ENCODE results near the gene BOLA1. TPM values are rescaled to one million over a fixed set of nuclear protein-coding genes. Genes with fewer than 3 reads are reported as not detected.

Gene BOLA1
- total RNA-seq, 1 experiment from 2014 or later, result 20.4 TPM

- ChIA-PET RAD21 (ENCODE audit: low non-redundant PET in 1 of 2, low total read pairs in 2 of 2, uncharacterized antibody in 2 of 2, unreplicated experiment in 2 of 2) (no interaction called here), POLR2A (interaction anchor here (1.4 to 4.2 kb wide), 3 partner anchors 12 to 70 kb away, joined by 4 to 23 read pairs (median 11); partner anchors contain the start of gene OTUD7B), CTCF (interaction anchor here (1.1 to 1.4 kb wide), 2 partner anchors 22 to 53 kb away, joined by 4 read pairs; a partner anchor contains a TSS)
- BruUV-seq (replicated peaks), result no TSS peak
- H4K20me1 ChIP-seq (ENCODE audit: insufficient read depth), result no peaks in the 10 kb centered on the region
- peaks cover 39 to 66% of the 10 kb centered on the region in 2 experiments for H3K4me1 ChIP-seq (ENCODE audit: control insufficient read depth in 1 of 2, insufficient read depth in 2 of 2, low read length in 2 of 2)
- H3K27me3 ChIP-seq (ENCODE audit: insufficient read depth, low read length), result no peaks in the 10 kb centered on the region
- H3K36me3 ChIP-seq (ENCODE audit: control insufficient read depth in 1 of 2, insufficient read depth in 2 of 2, low read length in 2 of 2), result peaks cover 4 to 5% of the 10 kb centered on the region in 2 experiments; a peak in 2 of 4 replicates
- ATAC-seq (no peak), DNase-seq (ENCODE audit: low read depth, low spot score) (no peak)
- H3K9me2 ChIP-seq (ENCODE audit: insufficient read depth), result no peaks in the 10 kb centered on the region
- H3K4me3 ChIP-seq (replicated peaks in 1 of 2; ENCODE audit: low read depth in 1 of 2, low read length in 2 of 2), result no peak overlapping the region
- H3K79me2 ChIP-seq (ENCODE audit: insufficient read depth, low read length), result no peaks in the 10 kb centered on the region
- intact Hi-C loops (cut with micrococcal nuclease), result no loop called here
- H3K4me2 ChIP-seq (ENCODE audit: low read length), result peak overlapping the region; percentile 90
- H3K27ac ChIP-seq (ENCODE audit: low read depth, low read length), result peak overlapping the region; percentile 89
- no peak overlapping the region for H2AFZ ChIP-seq (ENCODE audit: low read depth, low read length, poor library complexity, severe bottlenecking)
- no peaks in the 10 kb centered on the region for H3K9me3 ChIP-seq (ENCODE audit: control insufficient read depth in 1 of 2, insufficient read depth in 1 of 2, low read depth in 1 of 2, low read length in 2 of 2)
- no peak for TF ChIP-seq REST (IDR thresholded peaks at IDR 0.05; ENCODE audit: low read depth)
- TF ChIP-seq SIN3A (IDR thresholded peaks at IDR 0.05; ENCODE audit: low read depth), result no peak
- no peak for TF ChIP-seq POLR2A (IDR thresholded peaks at IDR 0.05; ENCODE audit: borderline replicate concordance, extremely low read depth, insufficient read depth, insufficient read length)
- no peak for TF ChIP-seq ELF1 (IDR thresholded peaks at IDR 0.05; ENCODE audit: borderline replicate concordance, low read depth)
- no peak for TF ChIP-seq EZH2 (IDR thresholded peaks at IDR 0.05)
- TF ChIP-seq POLR2AphosphoS5 (IDR thresholded peaks at IDR 0.05; ENCODE audit: low read depth, low read length), result no peak
- TF ChIP-seq RAD21 (IDR thresholded peaks at IDR 0.05; ENCODE audit: low read depth), result no peak
- no peak for TF ChIP-seq ZNF274 (IDR thresholded peaks at IDR 0.05; ENCODE audit: low read depth, low read length)
- no peak for TF ChIP-seq ATF3 (IDR thresholded peaks at IDR 0.05)
- no peak for TF ChIP-seq EGR1 (IDR thresholded peaks at IDR 0.05; ENCODE audit: low read depth)
- no peak for TF ChIP-seq FOSL1 (IDR thresholded peaks at IDR 0.05; ENCODE audit: low read depth)
- TF ChIP-seq CBX3 (IDR thresholded peaks at IDR 0.05; ENCODE audit: low read depth), result no peak
- TF ChIP-seq, protein P1, sequence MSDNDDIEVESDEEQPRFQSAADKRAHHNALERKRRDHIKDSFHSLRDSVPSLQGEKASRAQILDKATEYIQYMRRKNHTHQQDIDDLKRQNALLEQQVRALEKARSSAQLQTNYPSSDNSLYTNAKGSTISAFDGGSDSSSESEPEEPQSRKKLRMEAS (IDR thresholded peaks at IDR 0.05), result no peak
- TF ChIP-seq SP1 (IDR thresholded peaks at IDR 0.05; ENCODE audit: low read depth), result no peak
- TF ChIP-seq EZH2phosphoT487 (IDR thresholded peaks at IDR 0.05; ENCODE audit: borderline replicate concordance), result no peak
- TF ChIP-seq JUND (IDR thresholded peaks at IDR 0.05), result no peak
- TF ChIP-seq, protein P2, sequence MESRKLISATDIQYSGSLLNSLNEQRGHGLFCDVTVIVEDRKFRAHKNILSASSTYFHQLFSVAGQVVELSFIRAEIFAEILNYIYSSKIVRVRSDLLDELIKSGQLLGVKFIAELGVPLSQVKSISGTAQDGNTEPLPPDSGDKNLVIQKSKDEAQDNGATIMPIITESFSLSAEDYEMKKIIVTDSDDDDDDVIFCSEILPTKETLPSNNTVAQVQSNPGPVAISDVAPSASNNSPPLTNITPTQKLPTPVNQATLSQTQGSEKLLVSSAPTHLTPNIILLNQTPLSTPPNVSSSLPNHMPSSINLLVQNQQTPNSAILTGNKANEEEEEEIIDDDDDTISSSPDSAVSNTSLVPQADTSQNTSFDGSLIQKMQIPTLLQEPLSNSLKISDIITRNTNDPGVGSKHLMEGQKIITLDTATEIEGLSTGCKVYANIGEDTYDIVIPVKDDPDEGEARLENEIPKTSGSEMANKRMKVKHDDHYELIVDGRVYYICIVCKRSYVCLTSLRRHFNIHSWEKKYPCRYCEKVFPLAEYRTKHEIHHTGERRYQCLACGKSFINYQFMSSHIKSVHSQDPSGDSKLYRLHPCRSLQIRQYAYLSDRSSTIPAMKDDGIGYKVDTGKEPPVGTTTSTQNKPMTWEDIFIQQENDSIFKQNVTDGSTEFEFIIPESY (IDR thresholded peaks at IDR 0.05; ENCODE audit: extremely low read depth, insufficient replicate concordance, low read length), result no peak
- TF ChIP-seq SRF (IDR thresholded peaks at IDR 0.05; ENCODE audit: low read depth), result no peak
- peak overlapping the region; percentile 67 for H3K9ac ChIP-seq (ENCODE audit: low read length)
Observed at GRCh38 chr1:149940427-149940826, 41.1 kb downstream of the BOLA1 start.

All from HCT116 (cell line).